22Rv1 (cell line): ENCODE measurements around the gene NMT1.

ENCODE experiments used
- ZFX ChIP-seq: fragments of 450-650 bp; IDR thresholded peaks from 2 replicates; pipeline ENCODE4 v1.6.1; 2017; ENCODE audit warnings: antibody characterized with exemption, borderline replicate concordance
- TF ChIP-seq, protein P1 (sequence below): fragments of 450-650 bp; IDR thresholded peaks from 2 replicates; pipeline ENCODE4 v1.5.1; 2017; ENCODE audit warnings: mild to moderate bottlenecking

DNA sequence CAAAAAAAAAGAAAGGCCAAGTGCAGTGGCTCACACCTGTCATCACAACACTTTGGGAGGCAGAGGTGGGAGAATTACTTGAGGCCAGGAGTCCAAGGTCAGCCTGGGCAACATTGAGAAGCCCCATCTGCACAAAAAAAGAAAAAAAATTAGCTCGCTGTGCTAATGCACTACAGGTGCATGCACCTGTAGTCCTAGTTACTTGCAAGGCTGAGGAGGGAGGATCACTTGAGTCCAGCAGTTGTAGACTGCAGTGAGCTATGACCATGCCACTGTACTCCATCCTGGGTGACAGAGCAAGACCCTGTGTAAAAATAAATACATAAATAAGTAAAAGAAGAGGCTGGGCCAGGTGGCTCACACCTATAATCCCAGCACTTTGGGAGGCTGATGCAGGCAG, 49.4 kb upstream of the NMT1 start:
- TF ChIP-seq, protein P1, sequence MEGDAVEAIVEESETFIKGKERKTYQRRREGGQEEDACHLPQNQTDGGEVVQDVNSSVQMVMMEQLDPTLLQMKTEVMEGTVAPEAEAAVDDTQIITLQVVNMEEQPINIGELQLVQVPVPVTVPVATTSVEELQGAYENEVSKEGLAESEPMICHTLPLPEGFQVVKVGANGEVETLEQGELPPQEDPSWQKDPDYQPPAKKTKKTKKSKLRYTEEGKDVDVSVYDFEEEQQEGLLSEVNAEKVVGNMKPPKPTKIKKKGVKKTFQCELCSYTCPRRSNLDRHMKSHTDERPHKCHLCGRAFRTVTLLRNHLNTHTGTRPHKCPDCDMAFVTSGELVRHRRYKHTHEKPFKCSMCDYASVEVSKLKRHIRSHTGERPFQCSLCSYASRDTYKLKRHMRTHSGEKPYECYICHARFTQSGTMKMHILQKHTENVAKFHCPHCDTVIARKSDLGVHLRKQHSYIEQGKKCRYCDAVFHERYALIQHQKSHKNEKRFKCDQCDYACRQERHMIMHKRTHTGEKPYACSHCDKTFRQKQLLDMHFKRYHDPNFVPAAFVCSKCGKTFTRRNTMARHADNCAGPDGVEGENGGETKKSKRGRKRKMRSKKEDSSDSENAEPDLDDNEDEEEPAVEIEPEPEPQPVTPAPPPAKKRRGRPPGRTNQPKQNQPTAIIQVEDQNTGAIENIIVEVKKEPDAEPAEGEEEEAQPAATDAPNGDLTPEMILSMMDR: no peak
- no peak for TF ChIP-seq ZFX
